ENCODE results near the gene SYNE2. TPM values are rescaled to one million over a fixed set of nuclear protein-coding genes. Genes with fewer than 3 reads are reported as not detected.
A peak's percentile ranks its signal among the peaks of the same experiment; 100 is the strongest.

Gene SYNE2
- total RNA-seq, 1 experiment from 2014 or later = 94.2 TPM

GRCh38 chr14:64064447-64064846 lies 211.6 kb downstream of the SYNE2 start:
- no peaks in the 10 kb centered on the region for H3K9me3 ChIP-seq (ENCODE audit: insufficient read depth, low read depth)
- H2AFZ ChIP-seq = no peak overlapping the region
- H3K9me2 ChIP-seq (ENCODE audit: insufficient read depth) = no peaks in the 10 kb centered on the region
- H3K36me3 ChIP-seq (ENCODE audit: low read depth) = no peaks in the 10 kb centered on the region
- no peak overlapping the region for H3K27ac ChIP-seq
- H3K4me1 ChIP-seq (replicated peaks; ENCODE audit: insufficient read depth) = peaks cover 24% of the 10 kb centered on the region
- TF ChIP-seq EZH2 (IDR thresholded peaks at IDR 0.05; ENCODE audit: low read depth) (no peak), CTCF (conservative IDR thresholded peaks at IDR 0.05) (no peak)
- BruUV-seq (replicated peaks) = no TSS peak
- H3K4me3 ChIP-seq = no peak overlapping the region
- no peaks in the 10 kb centered on the region for H4K20me1 ChIP-seq (ENCODE audit: insufficient read depth)
- ChIA-PET POLR2A (ENCODE audit: unreplicated experiment) (no interaction called here), CTCF (no interaction called here)
- H3K27me3 ChIP-seq (ENCODE audit: insufficient read depth, low read depth) = no peaks in the 10 kb centered on the region
- no peak overlapping the region for H3K4me2 ChIP-seq
- no peaks in the 10 kb centered on the region for H3F3A ChIP-seq (ENCODE audit: insufficient read depth, low read depth)
- DNase-seq = no peak
- no peaks in the 10 kb centered on the region for H3K79me2 ChIP-seq (ENCODE audit: low read depth)
- intact Hi-C loops (cut with micrococcal nuclease; ENCODE audit: unreplicated experiment) = no loop called here

GRCh38 chr14:64069634-64070359 lies 217.0 kb downstream of the SYNE2 start:
- Histone ChIP-seq H2AFZ (no peak overlapping the region), H4K20me1 (ENCODE audit: insufficient read depth) (no peaks in the 10 kb centered on the region), H3K9me2 (ENCODE audit: insufficient read depth) (no peaks in the 10 kb centered on the region), H3K9me3 (ENCODE audit: insufficient read depth, low read depth) (no peaks in the 10 kb centered on the region), H3K27ac (no peak overlapping the region), H3K27me3 (ENCODE audit: insufficient read depth, low read depth) (no peaks in the 10 kb centered on the region), H3K4me1 (replicated peaks; ENCODE audit: insufficient read depth) (peaks cover 6% of the 10 kb centered on the region), H3K36me3 (ENCODE audit: low read depth) (0 out of 2 replicates have a peak, but pooled peaks cover 4% of the 10 kb centered on the region), H3K79me2 (ENCODE audit: low read depth) (no peaks in the 10 kb centered on the region), H3K4me2 (no peak overlapping the region), H3F3A (ENCODE audit: insufficient read depth, low read depth) (peaks cover 6% of the 10 kb centered on the region; the same call in 1 of the 2 replicates), H3K4me3 (no peak overlapping the region)
- ChIA-PET CTCF (no interaction called here), POLR2A (ENCODE audit: unreplicated experiment) (no interaction called here)
- TF ChIP-seq CTCF (conservative IDR thresholded peaks at IDR 0.05) = no peak
- no peak for TF ChIP-seq EZH2 (IDR thresholded peaks at IDR 0.05; ENCODE audit: low read depth)
- BruUV-seq (replicated peaks) = no TSS peak
- intact Hi-C loops (cut with micrococcal nuclease; ENCODE audit: unreplicated experiment) = no loop called here
- no peak for DNase-seq

GRCh38 chr14:64074961-64075612 lies 222.3 kb downstream of the SYNE2 start:
- TF ChIP-seq CTCF (conservative IDR thresholded peaks at IDR 0.05) (no peak), EZH2 (IDR thresholded peaks at IDR 0.05; ENCODE audit: low read depth) (no peak)
- Histone ChIP-seq H3K4me3 (no peak overlapping the region), H3K36me3 (ENCODE audit: low read depth) (0 out of 2 replicates have a peak, but pooled peaks cover 4% of the 10 kb centered on the region), H3K9me2 (ENCODE audit: insufficient read depth) (no peaks in the 10 kb centered on the region), H2AFZ (no peak overlapping the region), H3K79me2 (ENCODE audit: low read depth) (no peaks in the 10 kb centered on the region), H3K4me2 (peak overlapping the region; percentile 31), H3K27ac (peak overlapping the region; percentile 44), H4K20me1 (ENCODE audit: insufficient read depth) (no peaks in the 10 kb centered on the region), H3K4me1 (replicated peaks; ENCODE audit: insufficient read depth) (peaks cover 17% of the 10 kb centered on the region), H3F3A (ENCODE audit: insufficient read depth, low read depth) (peaks cover 11% of the 10 kb centered on the region; the same call in 1 of the 2 replicates), H3K27me3 (ENCODE audit: insufficient read depth, low read depth) (no peaks in the 10 kb centered on the region), H3K9me3 (ENCODE audit: insufficient read depth, low read depth) (no peaks in the 10 kb centered on the region)
- CTCF ChIA-PET = interaction anchor here (0.7 kb wide), 1 partner anchor 14 kb away, joined by 9 read pairs; no protein-coding TSS in a partner anchor
- intact Hi-C loops (cut with micrococcal nuclease; ENCODE audit: unreplicated experiment) = no loop called here
- peak in 1 of 2 experiments; percentile 83 for DNase-seq
- POLR2A ChIA-PET (ENCODE audit: unreplicated experiment) = no interaction called here
- BruUV-seq (replicated peaks) = no TSS peak

Measured in PC-9 (cell line).